Mammary epithelial cell (primary cell): ENCODE results near the gene C9.

ENCODE experiments used
- EZH2 ChIP-seq: IDR thresholded peaks from 2 replicates; pipeline ENCODE4 v1.6.1; 2012; ENCODE audit warnings: low read length, inconsistent platforms, borderline replicate concordance
- TF ChIP-seq, protein P1 (sequence below), 2 donors: IDR thresholded peaks in 1 of 2; conservative IDR thresholded peaks in 1 of 2; 2 replicates each; pipeline ENCODE4 v1.5.1; 2011 to 2012; ENCODE audit warnings: inconsistent platforms in 2 of 2, low read length in 2 of 2, mild to moderate bottlenecking in 2 of 2, control low read depth in 1 of 2, low read depth in 1 of 2; ENCODE audit not compliant: insufficient read depth in 1 of 2; ENCODE audit errors: extremely low read depth in 1 of 2

GRCh38 chr5:39323542-39323941 is 40.8 kb downstream of the C9 start:
- TF ChIP-seq, protein P1, sequence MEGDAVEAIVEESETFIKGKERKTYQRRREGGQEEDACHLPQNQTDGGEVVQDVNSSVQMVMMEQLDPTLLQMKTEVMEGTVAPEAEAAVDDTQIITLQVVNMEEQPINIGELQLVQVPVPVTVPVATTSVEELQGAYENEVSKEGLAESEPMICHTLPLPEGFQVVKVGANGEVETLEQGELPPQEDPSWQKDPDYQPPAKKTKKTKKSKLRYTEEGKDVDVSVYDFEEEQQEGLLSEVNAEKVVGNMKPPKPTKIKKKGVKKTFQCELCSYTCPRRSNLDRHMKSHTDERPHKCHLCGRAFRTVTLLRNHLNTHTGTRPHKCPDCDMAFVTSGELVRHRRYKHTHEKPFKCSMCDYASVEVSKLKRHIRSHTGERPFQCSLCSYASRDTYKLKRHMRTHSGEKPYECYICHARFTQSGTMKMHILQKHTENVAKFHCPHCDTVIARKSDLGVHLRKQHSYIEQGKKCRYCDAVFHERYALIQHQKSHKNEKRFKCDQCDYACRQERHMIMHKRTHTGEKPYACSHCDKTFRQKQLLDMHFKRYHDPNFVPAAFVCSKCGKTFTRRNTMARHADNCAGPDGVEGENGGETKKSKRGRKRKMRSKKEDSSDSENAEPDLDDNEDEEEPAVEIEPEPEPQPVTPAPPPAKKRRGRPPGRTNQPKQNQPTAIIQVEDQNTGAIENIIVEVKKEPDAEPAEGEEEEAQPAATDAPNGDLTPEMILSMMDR (conservative IDR thresholded peaks at IDR 0.05 in 1 of 2, IDR thresholded peaks at IDR 0.05 in 1 of 2; ENCODE audit: extremely low read depth in 1 of 2, insufficient read depth in 1 of 2, low read depth in 1 of 2, low read length in 2 of 2): no peak
- no peak for TF ChIP-seq EZH2
